Esophagus muscularis mucosa (tissue), 4 donors: ENCODE results near the gene IGFN1.

Source experiments
- EP300 ChIP-seq: sonication (generic); formaldehyde crosslinking; IDR thresholded peaks from one replicate; pipeline ENCODE4 v1.6.1; 2017; ENCODE audit warnings: antibody characterized with exemption
- POLR2A ChIP-seq: fragments of 450-650 bp; IDR thresholded peaks from one replicate; pipeline ENCODE4 v1.6.1; 2017; ENCODE audit warnings: antibody characterized with exemption, moderate library complexity, mild to moderate bottlenecking, low read depth
- POLR2AphosphoS5 ChIP-seq, 2 donors: sonication (generic); formaldehyde crosslinking; IDR thresholded peaks; one replicate each; pipeline ENCODE4 v1.6.1; 2017; ENCODE audit warnings: antibody characterized with exemption in 2 of 2
- TF ChIP-seq, protein P1 (sequence below), 3 experiments: fragments of 200-600 bp in 2 of 3; fragments of 450-650 bp in 1 of 3; sonication (generic) in 2 of 3; IDR thresholded peaks; one replicate each; pipeline ENCODE4 v1.5.1; 2017 to 2019; ENCODE audit warnings: antibody characterized with exemption in 3 of 3, mild to moderate bottlenecking in 2 of 3, moderate library complexity in 1 of 3

GRCh38 chr1:201213106-201213770 is 22.6 kb downstream of the IGFN1 start:
- TF ChIP-seq, protein P1, sequence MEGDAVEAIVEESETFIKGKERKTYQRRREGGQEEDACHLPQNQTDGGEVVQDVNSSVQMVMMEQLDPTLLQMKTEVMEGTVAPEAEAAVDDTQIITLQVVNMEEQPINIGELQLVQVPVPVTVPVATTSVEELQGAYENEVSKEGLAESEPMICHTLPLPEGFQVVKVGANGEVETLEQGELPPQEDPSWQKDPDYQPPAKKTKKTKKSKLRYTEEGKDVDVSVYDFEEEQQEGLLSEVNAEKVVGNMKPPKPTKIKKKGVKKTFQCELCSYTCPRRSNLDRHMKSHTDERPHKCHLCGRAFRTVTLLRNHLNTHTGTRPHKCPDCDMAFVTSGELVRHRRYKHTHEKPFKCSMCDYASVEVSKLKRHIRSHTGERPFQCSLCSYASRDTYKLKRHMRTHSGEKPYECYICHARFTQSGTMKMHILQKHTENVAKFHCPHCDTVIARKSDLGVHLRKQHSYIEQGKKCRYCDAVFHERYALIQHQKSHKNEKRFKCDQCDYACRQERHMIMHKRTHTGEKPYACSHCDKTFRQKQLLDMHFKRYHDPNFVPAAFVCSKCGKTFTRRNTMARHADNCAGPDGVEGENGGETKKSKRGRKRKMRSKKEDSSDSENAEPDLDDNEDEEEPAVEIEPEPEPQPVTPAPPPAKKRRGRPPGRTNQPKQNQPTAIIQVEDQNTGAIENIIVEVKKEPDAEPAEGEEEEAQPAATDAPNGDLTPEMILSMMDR (IDR thresholded peaks at IDR 0.05): no peak
- TF ChIP-seq POLR2A: no peak
- TF ChIP-seq POLR2AphosphoS5 (IDR thresholded peaks at IDR 0.05): no peak
- no peak for TF ChIP-seq EP300
